Myocyte (in vitro differentiated cells): ENCODE measurements around the gene UPP2. TPM values are rescaled to one million over a fixed set of nuclear protein-coding genes. Genes with fewer than 3 reads are reported as not detected.
A peak's percentile ranks its signal among the peaks of the same experiment; 100 is the strongest.

Source experiments
- DNase-seq: peaks from one replicate; pipeline ENCODE4 v3.0.0-alpha.2; 2012; ENCODE audit warnings: low read depth
- polyA plus RNA-seq: library from polyadenylated mRNA; unstranded; fragments of >200 nt; gene quantifications from one replicate; pipeline ENCODE4 v1.2.1, GENCODE V29; 2012; ENCODE audit warnings: missing spikeins
- total RNA-seq: library from RNA; depleted of rRNA; stranded (reverse); fragments of >200 nt; gene quantifications from 2 replicates; pipeline ENCODE4 v1.2.3, GENCODE V29; 2014

Gene UPP2
- not detected in 2 replicates for total RNA-seq
- polyA plus RNA-seq: not detected

DNA sequence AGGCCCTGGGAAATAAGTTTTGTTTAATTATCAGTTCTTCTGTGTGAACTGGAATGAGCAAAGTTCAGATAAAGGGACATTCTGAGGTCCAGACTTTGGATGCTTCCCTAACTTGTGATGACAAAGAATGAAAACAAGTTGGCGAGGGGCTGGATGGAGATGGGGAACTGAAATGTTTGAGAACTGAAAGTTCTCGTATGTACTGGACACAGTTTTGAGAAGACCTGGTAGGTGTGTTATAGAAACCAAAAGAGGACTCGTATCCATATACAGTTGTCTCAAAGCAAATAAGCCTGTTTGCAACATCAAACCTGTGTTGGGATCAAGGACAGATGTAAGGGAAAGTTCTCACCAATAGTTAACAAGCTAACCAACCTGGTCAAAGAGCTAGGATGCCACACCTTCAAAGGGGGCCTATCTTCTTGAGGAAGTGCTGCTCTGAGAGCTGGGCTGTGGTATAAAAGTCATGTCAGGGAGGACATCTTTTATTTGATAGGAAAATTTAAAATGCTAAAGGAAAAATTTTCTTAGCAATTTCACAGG, at the start of gene UPP2:
TSS of gene UPP2 (plus strand) at position 493 of the 543 bp plus-strand sequence. CDS start 188 bp downstream, outside the sequence.
- no peak for DNase-seq

DNA sequence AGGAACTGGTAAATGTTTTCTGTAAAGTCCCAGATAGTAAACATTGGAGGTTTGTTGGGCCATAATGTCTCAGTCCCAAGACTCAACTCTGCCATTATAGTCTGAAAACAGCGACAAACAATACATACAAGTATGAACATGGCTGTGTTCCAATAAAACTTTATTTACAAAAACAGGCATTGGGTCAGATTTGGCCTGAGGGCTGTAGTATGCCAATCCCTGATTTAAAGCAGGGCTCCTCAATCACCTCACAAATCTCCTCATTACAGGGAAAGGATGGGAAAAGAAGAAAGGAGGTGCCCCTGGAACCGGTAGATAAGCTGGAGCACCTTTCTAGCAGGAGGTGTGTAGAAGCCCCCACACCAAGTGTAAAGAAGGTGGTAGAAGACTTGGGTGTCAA, 48.9 kb upstream of the UPP2 start:
- DNase-seq: no peak

DNA sequence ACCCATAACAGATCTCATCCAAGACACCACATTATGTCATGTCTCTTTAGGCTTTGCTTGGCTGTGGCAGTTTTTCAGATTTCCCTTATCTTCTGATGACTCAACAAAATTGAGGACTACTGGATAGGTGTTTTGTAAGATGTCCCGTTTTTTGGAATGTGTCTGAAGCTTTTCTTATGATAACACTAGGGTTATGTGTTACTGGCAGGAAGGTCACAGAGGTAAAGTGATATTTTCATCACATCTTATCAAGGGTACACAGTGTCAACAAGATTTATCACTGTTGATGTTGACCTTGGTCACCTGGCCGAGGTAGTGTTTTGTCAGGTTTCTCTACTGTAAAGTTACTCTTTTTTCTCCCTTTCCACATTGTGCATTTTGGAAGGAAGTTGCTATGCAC, 44.8 kb upstream of the UPP2 start:
- no peak for DNase-seq

DNA sequence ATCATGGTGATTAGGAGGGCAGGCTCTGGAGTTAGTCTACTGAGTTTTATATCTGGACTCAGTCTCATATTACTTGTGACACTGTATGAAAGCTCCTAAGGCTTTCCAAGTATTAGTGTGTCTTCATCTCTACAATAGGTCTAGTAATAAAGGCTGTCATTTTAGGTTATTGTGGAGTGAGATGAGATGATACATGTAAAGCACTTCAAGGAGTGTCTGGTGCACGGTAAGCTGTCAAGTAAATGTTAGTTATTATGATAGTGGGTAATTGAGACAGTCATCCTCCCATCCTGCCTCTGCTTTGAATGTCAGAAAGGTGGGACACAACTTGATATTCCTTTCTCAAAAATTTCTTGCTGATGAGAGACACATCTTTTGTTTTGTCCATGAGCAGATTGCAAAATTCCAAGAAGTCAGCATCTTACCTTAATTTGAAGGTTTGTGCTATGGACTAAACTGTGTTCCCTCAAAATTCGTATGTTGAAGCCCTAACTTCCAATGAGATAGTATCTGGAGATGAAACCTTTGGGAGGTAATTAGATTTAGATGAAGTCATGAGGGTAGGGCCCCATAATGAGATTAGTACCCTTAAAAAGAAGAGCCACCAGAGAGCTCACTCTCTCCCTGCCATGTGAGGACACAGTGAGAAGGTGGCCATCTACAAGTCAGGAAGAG, 41.4 kb upstream of the UPP2 start:
- no peak for DNase-seq

DNA sequence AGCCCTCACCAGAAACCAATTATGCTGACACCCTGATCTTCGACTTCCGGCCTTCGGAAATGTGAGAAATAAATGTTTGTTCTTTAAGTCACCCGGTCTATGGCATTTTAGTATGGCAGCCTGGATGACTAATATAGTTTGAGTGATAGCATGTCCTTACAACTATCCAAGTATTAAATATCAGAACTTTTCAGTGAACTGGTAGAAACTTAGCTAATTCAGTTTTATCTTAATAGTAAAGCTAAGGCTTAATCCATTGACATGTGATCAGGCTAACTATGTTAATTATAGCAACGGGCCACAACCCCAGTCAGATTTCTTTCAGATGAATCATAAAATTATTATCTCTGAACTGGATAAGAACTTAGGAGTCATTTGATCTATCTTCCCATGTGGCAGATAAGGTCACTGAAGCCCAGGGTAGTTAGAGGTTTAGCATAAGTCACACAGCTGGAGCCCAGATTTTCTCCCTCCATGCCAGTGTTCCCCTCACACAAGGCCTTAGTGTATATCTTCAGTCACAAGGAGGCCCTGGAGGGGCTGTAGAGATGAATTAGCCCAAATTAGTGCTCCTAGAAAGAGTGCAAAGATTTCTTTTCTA, 40.7 kb upstream of the UPP2 start:
- DNase-seq: peak; percentile 82

DNA sequence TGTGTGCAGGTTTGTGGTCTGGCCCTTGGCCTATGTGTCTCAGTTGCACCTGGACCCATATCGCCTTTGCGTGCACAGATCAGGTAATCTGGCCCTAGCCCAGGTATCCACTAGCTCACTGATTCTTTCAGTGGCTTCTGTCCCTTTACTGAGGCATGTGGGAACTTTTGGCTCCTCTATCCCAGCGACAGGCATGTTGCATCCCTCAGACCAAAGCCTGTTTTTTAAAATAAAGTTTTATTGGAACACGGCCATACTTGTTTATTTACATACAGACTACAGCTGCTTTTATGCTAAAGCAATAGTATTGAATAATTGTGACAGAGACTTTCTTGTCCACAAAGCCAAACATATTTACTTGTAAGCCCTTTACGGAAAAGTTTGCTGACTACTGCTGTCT, 39.9 kb upstream of the UPP2 start:
- DNase-seq: no peak

DNA sequence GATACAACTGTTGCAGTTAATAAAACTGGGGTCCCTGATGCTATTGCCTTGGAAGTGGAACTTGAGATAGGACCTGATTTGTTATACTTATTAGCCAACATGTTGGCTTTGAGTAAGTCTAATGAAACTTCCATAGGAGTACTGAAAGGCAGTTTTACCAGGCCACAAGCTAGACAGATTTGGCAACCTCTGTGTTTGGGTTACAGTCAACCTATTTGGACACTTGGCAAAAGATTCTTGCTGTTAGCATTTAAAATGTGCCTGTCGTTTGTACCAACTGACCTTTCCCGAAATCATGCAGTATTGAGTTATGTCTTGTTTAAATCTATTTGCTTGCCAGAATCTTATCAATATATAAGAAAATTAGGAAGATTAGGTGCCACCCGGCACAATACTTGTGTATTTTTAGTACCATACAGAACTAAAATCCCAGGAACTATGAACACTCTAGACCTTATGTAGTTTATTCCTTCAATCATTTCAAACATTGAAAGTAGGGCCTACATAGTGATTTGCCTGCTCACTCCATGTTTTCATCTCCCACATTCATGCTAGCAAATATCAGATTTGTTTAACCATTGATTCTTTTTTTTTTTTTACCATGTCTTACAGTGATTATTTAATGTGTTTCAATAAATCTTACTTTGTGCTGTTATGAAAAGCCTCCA, 35.5 kb upstream of the UPP2 start:
- no peak for DNase-seq

DNA sequence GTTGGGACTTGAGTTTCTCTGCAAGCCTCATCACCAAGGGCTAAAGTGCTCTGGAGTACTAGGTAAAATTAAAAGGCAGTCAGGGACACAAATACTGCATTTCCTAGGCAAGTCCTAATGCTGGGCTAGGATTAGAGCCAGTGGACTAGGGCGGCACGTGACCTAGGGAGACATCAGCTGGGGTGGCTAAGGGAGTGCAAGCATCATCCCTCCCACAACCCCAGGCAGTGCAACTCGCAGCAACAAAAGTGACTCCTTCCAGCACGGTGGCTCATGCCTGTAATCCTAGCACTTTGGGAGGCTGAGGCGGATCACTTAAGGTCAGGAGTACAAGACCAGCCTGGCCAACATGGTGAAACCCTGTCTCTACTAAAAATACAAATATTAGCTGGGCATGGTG, 30.7 kb upstream of the UPP2 start:
- no peak for DNase-seq

DNA sequence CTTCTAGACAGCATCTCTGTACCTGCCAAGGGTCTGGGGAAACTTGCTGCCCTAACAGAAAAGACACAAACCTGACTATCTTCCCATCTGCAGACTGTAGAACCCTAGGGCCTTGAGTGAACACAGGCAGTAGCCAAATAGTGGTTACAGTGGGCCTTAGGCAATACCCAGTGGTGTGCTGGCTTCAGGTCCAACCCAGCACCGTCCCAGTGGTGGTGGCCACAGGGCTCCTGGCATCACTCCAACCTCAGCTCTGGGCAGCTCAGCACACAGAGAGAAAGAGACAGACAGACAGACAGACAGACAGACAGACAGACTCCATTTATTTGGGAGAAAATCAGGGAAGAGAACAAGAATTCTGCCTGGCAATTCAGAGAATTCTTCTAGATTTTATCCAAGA, 29.3 kb upstream of the UPP2 start:
- DNase-seq: no peak

DNA sequence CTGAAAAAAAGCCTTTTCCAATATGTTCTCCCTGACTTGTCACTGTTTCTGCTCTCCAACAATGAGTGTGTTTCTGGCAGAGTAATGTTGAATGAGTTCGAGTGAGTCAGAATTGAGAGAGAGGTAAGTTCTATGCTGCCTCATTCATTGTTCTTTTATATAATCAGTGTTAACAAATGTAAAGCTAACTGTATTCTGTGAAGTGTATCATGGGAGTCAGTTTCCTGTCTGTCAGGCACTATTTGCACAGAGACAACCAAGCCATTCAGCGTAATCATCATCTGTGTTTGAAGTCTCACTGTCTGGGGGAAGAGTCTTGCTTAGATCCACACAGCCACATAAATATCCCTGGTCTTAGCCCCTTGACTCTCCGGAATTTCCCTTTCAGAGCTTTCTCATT, 22.0 kb upstream of the UPP2 start:
- no peak for DNase-seq

DNA sequence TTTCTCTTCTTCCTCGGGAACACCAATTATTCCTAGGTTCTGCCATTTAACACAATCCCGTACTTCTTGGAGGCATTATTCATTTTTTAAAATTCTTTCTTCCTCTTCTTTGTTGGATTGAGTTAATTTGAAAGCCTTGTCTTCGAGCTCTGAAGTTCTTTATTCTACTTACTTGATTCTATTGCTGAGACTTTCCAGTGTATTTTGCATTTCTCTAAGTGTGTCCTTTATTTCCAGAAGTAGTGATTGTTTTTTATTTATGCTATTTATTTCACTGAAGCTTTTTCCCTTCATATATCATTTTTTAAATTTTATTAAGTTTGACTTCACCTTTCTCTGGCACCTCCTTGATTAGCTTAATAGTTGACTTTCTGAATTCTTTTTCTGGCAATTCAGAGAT, 13.6 kb upstream of the UPP2 start:
- no peak for DNase-seq

DNA sequence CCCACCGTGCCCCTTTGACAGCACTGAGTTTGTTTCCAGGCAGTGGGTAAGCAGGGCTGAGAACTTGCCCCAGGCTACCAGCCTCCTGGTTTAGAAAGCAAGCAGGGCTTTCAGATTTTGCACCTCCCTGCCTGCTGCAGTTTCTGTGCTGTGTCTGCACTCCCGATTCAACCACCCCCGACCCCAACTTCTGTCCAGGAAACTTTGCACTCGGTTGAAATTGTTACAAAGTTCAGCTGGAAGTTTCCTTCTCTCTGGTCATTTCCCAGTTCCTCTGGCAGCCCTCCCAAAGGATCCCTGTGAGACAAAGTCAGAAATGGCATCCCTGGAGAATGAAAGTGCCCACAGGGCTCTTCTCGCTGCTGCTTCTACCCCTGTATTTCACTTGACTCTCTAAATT, 12.4 kb upstream of the UPP2 start:
- DNase-seq: no peak

DNA sequence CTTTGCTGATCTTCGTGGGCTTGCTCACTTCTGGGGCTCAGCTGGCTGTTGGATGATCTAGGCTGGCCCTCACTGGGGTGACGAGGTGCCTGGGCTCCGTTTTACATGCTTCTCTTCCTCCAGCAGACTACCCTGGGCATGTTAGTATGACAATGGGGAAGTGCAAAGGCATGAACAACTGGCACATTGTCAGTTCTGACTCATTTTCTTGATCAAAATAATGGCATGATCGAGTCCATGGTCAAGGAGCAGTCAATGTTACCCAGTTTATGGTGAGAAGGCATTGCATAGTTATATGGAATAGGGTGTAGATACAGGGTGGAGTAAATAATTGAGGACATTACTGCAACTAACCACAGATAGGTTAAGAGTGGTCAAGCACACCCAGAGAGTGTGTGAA, 10.0 kb upstream of the UPP2 start:
- no peak for DNase-seq

DNA sequence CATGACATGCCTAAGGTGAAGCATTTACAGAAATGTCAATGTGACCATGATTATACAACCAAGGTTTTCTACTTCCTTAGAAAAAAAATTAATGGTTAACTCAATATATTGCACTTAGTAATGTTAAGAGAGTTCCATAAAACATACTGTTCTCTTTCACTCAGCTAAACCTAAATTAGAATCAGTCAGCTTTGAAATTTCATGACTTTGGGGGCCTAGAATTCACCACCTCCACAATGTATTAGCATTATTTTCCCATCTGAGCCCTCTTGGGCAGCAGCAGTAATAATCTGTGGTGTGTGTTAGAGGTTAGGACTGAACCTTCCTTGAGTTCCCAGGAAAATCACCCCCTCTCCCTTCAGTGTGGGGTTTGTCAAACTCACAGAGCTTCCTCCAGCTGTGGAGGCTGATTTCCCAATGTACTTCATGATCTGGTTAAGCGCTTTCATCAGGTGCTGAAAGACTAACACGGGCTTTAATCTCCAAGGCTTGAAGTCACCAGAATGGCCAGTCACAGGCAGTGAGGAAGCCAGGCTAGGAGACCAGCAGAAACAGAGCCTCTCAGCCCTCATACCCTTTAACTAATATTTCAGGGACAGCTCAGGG, 7.1 kb upstream of the UPP2 start:
- DNase-seq: no peak

DNA sequence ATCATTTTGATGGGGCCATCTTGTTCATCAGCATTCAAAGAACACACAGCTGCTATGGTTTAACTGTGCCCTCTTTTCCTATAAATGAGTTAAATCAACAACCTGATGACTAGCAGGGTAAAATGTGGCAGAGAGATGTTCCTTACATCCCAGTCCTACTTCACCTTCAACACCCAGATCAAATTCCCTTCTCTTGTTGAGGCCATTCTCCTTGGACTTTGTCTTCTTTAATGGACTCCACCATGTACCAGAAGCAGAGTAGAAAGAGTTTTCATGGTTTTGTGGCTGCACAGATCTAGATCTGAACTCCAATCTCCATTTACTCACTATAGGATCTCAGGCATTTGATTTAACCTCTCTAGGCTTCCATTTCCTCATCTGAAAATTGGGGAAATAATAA, 6.4 kb upstream of the UPP2 start:
- no peak for DNase-seq

DNA sequence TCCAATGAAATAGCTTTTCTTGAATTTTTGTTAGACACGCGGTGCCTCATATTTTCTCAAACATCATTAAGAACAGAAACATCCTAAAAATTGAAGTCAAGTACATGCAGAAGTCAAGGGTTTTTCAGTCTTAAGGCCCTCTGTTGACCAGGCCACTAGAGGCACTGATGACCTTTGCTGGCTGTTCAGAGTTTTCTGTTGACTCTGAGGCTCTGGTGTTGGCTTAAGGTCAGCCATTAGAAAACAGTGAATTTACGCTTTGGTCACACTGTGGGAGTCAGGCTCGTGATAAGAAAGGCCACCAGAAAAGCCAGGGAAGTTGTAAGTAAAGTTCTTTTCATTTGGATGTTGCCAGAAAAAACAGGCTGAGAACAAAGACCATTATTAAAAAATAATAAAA, 5.8 kb upstream of the UPP2 start:
- DNase-seq: no peak

DNA sequence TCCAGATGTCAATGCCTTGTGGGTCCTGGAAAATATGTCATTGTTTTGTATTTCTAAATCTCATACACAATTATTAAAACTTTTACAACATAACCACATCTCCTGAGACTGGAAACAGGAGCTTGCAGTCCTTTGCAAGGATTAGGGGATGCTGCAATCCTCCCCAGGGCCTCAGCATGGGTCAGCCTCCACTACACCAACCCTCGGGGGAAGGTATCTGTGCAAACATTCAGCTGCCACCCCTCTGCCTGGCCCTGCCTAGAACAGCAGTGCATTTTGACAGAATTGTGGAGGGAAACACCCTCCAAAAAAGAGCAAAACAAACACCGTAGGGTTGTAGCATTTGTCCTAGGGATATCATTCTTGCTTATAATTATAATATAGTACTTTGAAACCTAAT, 4.2 kb upstream of the UPP2 start:
- no peak for DNase-seq

DNA sequence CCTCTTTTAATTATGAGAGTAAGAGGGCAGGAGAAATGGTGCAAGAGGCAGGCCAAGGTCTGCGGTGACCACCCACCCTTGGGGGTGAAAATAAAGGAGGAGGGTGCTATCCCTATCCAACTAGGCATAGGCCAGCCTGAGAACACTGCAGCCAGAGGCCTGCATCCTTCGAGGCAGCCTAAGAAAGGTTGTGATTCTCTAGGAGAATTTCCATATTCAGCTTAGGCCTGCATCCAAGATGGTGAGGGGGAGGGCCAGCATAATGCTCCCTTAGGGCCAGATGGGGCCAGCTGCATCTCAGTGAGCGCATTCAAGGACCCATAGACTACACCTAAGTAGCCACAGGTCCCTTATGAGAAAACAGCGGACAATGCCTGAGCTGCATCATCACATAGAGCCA, 3.5 kb upstream of the UPP2 start:
- DNase-seq: no peak

DNA sequence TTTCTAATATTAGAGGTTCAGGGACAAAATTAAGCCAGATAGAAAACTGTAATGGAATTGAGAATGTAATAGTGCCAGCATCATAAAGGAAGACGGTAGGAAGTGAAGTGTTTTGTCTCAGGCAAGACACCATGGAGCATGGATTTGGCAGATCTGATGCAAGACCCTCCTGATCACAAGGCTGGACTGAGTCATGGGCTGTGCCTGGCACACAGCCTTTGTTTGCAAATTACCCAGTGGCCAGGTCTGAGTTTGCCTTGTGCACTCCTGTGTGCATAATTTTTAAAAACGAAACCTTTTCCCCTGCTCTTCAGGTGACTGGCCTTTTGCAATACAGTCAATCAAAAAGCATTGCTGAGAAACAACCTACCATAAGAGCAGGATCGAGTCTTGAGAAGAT, 2.0 kb upstream of the UPP2 start:
- peak; percentile 3 for DNase-seq

DNA sequence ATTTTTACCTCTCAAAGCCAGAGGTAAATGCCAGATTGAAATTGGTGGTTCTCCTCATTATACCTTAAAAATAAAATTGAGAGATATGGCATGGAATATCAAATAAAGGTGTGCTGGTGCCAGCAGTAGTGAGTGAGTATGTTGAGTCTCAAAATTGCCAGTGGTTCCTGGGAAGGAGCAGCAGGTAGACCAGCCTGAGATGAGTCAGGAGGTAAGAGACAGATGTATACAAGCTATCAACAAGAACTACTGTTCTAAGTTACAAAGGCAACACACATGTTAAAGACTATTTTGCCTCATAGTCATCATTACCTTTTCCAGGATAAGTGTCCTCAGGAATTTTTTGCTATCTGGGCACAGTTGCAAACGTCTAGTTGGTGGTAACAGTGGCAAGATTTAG, 1.3 kb upstream of the UPP2 start:
- no peak for DNase-seq

DNA sequence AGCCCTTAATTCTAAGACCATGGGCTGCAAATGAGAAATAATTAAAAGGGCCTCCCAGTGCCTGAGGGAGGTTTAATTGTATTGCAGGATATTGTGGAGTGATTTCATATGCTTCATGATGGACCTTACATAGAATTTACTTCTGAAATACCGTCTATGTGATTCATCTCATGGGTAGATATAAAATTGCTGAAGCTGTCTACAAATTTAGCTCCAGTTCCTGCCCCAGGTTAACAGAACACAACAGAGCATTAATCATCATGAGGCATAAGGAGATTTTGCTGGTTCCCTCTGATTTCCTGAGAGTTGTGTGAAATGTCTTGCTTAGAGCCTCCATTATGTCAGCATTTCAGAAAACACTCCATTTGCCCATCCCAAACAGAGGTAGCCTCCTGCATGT, 770 bp downstream of the UPP2 start:
- DNase-seq: no peak

DNA sequence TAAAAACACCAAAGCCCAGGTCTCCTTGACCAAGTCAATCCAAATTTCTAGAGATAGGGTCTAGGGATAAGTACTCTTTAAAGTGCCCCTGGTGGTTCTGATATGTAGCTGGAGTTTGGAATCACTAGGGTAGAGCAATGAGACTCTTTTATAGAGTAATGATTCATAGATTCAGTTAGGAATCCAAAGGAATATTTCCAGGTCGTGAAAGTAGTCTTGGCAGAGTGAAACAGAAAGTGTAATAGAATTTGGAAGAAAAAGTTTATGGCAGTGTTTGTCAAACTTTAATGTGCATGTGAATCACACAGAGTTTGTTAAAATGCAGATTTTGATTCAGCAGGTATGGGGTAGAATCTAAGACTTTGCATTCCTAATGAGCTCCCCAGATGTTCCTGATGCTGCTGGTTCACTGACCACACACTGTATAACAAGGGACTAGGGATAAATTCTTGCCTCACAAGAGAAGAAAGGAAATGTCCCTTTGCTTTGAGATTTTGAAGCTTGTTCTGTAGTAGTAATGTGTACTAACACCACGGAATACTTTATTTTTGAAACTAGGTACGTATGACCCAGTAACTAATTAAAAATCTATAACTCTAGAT, 1.8 kb downstream of the UPP2 start:
- DNase-seq: no peak
